GM23248 (cell line): ENCODE results near the gene PTPRN2. TPM values are rescaled to one million over a fixed set of nuclear protein-coding genes. Genes with fewer than 3 reads are reported as not detected.

Source experiments
- DNase-seq: peaks from one replicate; pipeline ENCODE4 v3.0.0-alpha.2; 2015
- H2AFZ ChIP-seq: fragments of 200-600 bp; sonication (generic); 2 replicates; pipeline ENCODE4 v1.6.1; 2016; ENCODE audit warnings: antibody characterized with exemption
- H3F3A ChIP-seq: fragments of 200-600 bp; sonication (generic); 2 replicates; pipeline ENCODE4 v1.6.1; 2016; ENCODE audit warnings: mild to moderate bottlenecking, antibody characterized with exemption, mixed run types; ENCODE audit not compliant: insufficient read depth
- H3K27ac ChIP-seq: fragments of 200-600 bp; sonication (generic); 2 replicates; pipeline ENCODE4 v1.5.1; 2016; ENCODE audit warnings: mild to moderate bottlenecking
- H3K27me3 ChIP-seq: fragments of 200-600 bp; sonication (generic); replicated peaks from 2 replicates; pipeline ENCODE4 v1.6.1; 2016; ENCODE audit warnings: mild to moderate bottlenecking; ENCODE audit not compliant: insufficient read depth
- H3K36me3 ChIP-seq: fragments of 200-600 bp; sonication (generic); 2 replicates; pipeline ENCODE4 v1.6.1; 2016; ENCODE audit warnings: low read depth, mild to moderate bottlenecking
- H3K4me1 ChIP-seq: fragments of 200-600 bp; sonication (generic); 2 replicates; pipeline ENCODE4 v1.6.1; 2016; ENCODE audit warnings: mild to moderate bottlenecking; ENCODE audit not compliant: insufficient read depth
- H3K4me2 ChIP-seq: fragments of 200-600 bp; sonication (generic); one replicate; pipeline ENCODE4 v1.6.1; 2016; ENCODE audit warnings: mild to moderate bottlenecking; ENCODE audit not compliant: unreplicated experiment
- H3K4me3 ChIP-seq: fragments of 200-600 bp; sonication (generic); 2 replicates; pipeline ENCODE4 v1.5.1; 2016; ENCODE audit warnings: mild to moderate bottlenecking
- H3K79me2 ChIP-seq: fragments of 200-600 bp; sonication (generic); 2 replicates; pipeline ENCODE4 v1.6.1; 2016; ENCODE audit warnings: mild to moderate bottlenecking; ENCODE audit not compliant: insufficient read depth
- H3K9ac ChIP-seq: fragments of 200-600 bp; sonication (generic); 2 replicates; pipeline ENCODE4 v1.6.1; 2016; ENCODE audit warnings: mild to moderate bottlenecking
- H3K9me2 ChIP-seq: fragments of 200-600 bp; sonication (generic); 2 replicates; pipeline ENCODE4 v1.6.1; 2016; ENCODE audit warnings: mixed run types, mild to moderate bottlenecking, moderate library complexity; ENCODE audit not compliant: insufficient read depth
- H3K9me3 ChIP-seq: fragments of 200-600 bp; sonication (generic); one replicate; pipeline ENCODE4 v1.6.1; 2017; ENCODE audit warnings: low read depth
- H4K20me1 ChIP-seq: fragments of 200-600 bp; sonication (generic); 2 replicates; pipeline ENCODE4 v1.6.0; 2016; ENCODE audit not compliant: insufficient read depth
- EZH2 ChIP-seq: fragments of 200-600 bp; sonication (generic); IDR thresholded peaks from 2 replicates; pipeline ENCODE4 v1.6.1; 2018; ENCODE audit warnings: antibody characterized with exemption, mild to moderate bottlenecking; ENCODE audit not compliant: insufficient read depth, poor library complexity, severe bottlenecking
- EZH2phosphoT487 ChIP-seq: fragments of 200-600 bp; sonication (generic); IDR thresholded peaks from 2 replicates; pipeline ENCODE4 v1.6.1; 2018; ENCODE audit warnings: antibody characterized with exemption, moderate library complexity, mild to moderate bottlenecking, low read depth; ENCODE audit not compliant: insufficient read depth
- WGBS, 2 experiments: methylation state at CpG; one replicate each; pipeline ENCODE4 v1.1.6; 2015 to 2017; ENCODE audit warnings: low lambda C conversion rate in 2 of 2, low coverage in 1 of 2; ENCODE audit errors: missing lambda C conversion rate in 2 of 2; 5-methylcytosine and 5-hydroxymethylcytosine counted together
- in situ Hi-C: fragments of 300-500 bp; cut with MboI; formaldehyde crosslinking; loops from 2 replicates; pipeline ENCODE4 v1.15.0; 2020
- polyA plus RNA-seq: library from polyadenylated mRNA; unstranded; fragments of >200 nt; fragmentation: Nextera tagmentation; extraction: Ambion mirVana; gene quantifications from 2 replicates; pipeline ENCODE4 v1.2.1, GENCODE V29; 2016
- total RNA-seq: library from RNA; depleted of rRNA; stranded (reverse); fragments of >200 nt; shearing (Covaris generic); gene quantifications from 2 replicates; pipeline ENCODE4 v1.2.3, GENCODE V29; 2014

Gene PTPRN2
- total and polyA plus RNA-seq, 2 experiments from 2014 or later, result 0.13 TPM; not detected in 1

DNA sequence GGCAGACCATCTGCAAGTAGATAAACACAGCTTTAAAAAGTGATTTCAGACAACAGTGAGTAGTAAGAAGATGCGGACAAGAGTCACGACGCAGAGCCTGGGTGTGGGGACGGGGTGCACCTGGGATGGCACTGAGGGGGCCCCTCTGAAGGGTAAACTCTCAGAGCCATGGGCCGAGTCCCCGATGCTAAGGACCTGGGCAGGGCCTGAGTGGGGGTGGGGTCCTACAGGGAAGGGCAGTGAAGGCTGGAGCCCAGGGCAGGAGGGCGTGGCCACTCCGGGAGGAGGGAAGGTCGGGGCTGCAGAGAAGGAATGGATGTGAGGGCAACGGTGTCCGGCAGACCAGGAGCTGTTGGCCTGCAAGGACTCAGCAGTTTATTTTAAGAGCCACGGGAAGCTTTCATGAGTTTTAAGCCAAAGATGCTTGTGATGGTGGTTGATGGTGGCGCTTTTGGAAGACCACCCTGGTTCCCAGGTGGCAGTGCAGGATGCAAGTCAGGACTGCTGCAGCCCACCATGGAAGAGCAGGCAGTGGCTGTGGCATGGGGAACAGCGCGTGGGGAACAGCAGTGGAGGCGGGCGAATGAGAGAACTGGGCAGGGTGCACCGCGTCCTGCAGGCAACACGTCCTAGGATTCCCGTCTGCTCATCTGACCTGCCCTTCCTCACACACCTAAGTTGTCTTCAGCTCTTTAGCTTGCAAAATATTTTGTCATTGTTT lies 954.0 kb downstream of the PTPRN2 start:
- H3K27ac ChIP-seq, result no peak overlapping the region
- no peak overlapping the region for H3K4me2 ChIP-seq
- no peaks in the 10 kb centered on the region for H3K36me3 ChIP-seq
- DNase-seq, result no peak
- H2AFZ ChIP-seq, result no peak overlapping the region
- no peaks in the 10 kb centered on the region for H3K4me1 ChIP-seq
- WGBS, 2 experiments, result 38 to 42% methylated on average over 20 to 21 of the region's 21 CpGs
- no peaks in the 10 kb centered on the region for H4K20me1 ChIP-seq
- no peaks in the 10 kb centered on the region for H3K9me2 ChIP-seq
- no peak overlapping the region for H3K9ac ChIP-seq
- no peaks in the 10 kb centered on the region for H3F3A ChIP-seq
- no peaks in the 10 kb centered on the region for H3K9me3 ChIP-seq
- in situ Hi-C loops, result no loop called here
- no peak overlapping the region for H3K4me3 ChIP-seq
- TF ChIP-seq EZH2 (no peak), EZH2phosphoT487 (no peak)
- H3K79me2 ChIP-seq, result no peaks in the 10 kb centered on the region
- H3K27me3 ChIP-seq, result no peaks in the 10 kb centered on the region

DNA sequence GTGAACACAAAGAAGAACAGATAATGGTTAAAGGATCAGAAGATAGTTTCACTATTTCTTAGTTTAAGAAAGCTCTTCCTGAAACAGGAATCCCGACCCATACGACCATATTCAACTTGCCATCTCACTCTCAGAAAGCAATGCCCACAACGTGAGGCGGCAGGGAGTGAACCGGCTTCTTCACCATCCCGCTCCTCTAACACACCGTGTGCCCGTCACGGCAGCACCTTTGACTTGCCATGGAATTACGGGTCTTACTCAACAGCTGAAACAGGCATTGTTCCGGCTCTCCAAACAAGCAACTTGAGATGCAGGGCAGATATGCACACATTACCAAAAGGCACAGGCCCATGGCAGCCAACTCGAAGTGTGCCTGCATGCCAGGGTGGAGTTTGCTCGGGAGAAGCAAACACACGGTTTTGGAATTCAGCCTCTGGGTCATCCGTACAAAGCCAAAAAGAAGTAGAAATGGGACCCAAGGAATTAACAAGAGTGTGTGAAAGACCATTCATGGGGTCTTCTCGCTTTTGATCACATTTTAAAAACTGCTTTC lies 957.2 kb downstream of the PTPRN2 start:
- TF ChIP-seq EZH2, result no peak
- TF ChIP-seq EZH2phosphoT487, result no peak
- no peak for DNase-seq
- H3K4me2 ChIP-seq, result no peak overlapping the region
- in situ Hi-C loops, result no loop called here
- H3K4me3 ChIP-seq, result no peak overlapping the region
- no peak overlapping the region for H3K9ac ChIP-seq
- no peak overlapping the region for H2AFZ ChIP-seq
- no peaks in the 10 kb centered on the region for H4K20me1 ChIP-seq
- H3K27me3 ChIP-seq, result no peaks in the 10 kb centered on the region
- no peaks in the 10 kb centered on the region for H3K36me3 ChIP-seq
- H3K9me3 ChIP-seq, result no peaks in the 10 kb centered on the region
- H3K9me2 ChIP-seq, result no peaks in the 10 kb centered on the region
- H3K79me2 ChIP-seq, result no peaks in the 10 kb centered on the region
- no peaks in the 10 kb centered on the region for H3F3A ChIP-seq
- no peak overlapping the region for H3K27ac ChIP-seq
- no peaks in the 10 kb centered on the region for H3K4me1 ChIP-seq
- 29 to 34% methylated on average over 16 of the region's 16 CpGs for WGBS, 2 experiments

DNA sequence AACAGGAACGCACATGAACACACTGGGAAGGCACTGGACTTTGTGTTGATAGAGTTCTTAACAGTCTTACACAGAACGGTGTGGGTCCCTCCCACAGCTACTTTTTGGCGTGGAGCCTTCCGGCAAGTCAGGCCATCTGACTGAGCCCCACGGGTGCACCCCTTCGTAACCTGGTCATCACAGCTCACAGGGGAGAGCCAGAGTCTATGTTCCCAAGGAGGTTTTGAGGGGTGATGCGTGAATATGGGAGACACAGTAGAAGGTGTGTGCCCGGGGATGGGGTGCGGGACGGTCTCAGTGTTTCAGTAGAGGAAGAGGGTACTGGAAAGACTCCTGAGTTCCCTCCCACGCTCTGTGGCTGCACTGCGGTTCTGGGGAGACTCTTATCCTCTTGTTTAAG lies 959.2 kb downstream of the PTPRN2 start:
- no peak for DNase-seq
- Histone ChIP-seq H3K9me3 (no peaks in the 10 kb centered on the region), H3K9ac (no peak overlapping the region), H3K4me2 (no peak overlapping the region), H3K4me1 (no peaks in the 10 kb centered on the region), H3K27ac (no peak overlapping the region), H3K79me2 (no peaks in the 10 kb centered on the region), H3K4me3 (no peak overlapping the region), H3K27me3 (no peaks in the 10 kb centered on the region), H4K20me1 (no peaks in the 10 kb centered on the region), H3F3A (no peaks in the 10 kb centered on the region), H3K9me2 (no peaks in the 10 kb centered on the region), H2AFZ (no peak overlapping the region), H3K36me3 (no peaks in the 10 kb centered on the region)
- in situ Hi-C loops, result no loop called here
- WGBS, 2 experiments, result 36 to 37% methylated on average over 12 of the region's 12 CpGs
- TF ChIP-seq EZH2phosphoT487 (no peak), EZH2 (no peak)

DNA sequence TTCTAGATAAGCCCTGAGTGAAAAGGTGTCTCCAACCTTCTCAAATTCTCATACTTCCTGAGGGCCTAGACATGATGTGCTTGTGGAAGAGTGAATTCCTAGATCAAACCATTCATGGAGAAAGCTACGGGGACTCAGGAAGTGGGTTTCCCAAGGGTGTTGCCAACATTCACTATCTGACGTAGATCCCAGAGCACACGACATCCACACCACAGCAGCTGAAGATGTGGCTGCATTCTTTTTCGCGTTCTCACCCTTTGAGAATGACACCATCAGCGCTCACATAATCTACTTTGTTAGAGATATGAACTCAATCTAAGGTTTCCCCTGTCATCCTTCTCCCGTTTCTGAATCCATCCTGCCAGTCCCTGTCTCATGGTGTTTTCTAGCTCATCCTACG lies 960.0 kb downstream of the PTPRN2 start:
- Histone ChIP-seq H3K9me2 (no peaks in the 10 kb centered on the region), H2AFZ (no peak overlapping the region), H3K27me3 (no peaks in the 10 kb centered on the region), H3F3A (no peaks in the 10 kb centered on the region), H3K4me2 (no peak overlapping the region), H3K9me3 (no peaks in the 10 kb centered on the region), H3K79me2 (no peaks in the 10 kb centered on the region), H3K4me1 (no peaks in the 10 kb centered on the region), H4K20me1 (no peaks in the 10 kb centered on the region), H3K9ac (no peak overlapping the region), H3K27ac (no peak overlapping the region), H3K4me3 (no peak overlapping the region), H3K36me3 (no peaks in the 10 kb centered on the region)
- no peak for DNase-seq
- no peak for TF ChIP-seq EZH2
- no peak for TF ChIP-seq EZH2phosphoT487
- WGBS, 2 experiments, result 33 to 35% methylated on average over 8 of the region's 8 CpGs
- in situ Hi-C loops, result no loop called here

DNA sequence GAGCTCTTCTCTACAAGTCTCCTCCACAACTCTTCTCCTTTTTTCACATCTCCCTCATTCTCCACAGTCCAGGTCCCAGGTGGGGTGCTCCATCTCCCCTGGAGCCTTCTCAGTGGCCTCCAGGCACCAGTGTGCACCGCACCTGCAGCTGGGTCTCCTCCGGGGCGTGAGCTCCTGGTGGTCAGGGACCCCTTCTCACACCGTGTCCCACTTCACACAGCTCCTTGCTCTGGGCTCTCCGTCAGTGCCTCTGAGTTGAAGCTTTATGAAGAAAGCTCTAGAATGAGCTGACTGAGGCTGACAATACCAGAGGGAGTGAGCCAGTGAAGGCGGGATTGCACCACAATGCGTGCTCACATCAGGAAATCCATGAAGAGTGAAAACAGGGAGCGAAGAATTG lies 960.6 kb downstream of the PTPRN2 start:
- Histone ChIP-seq H3K4me1 (no peaks in the 10 kb centered on the region), H3K4me2 (no peak overlapping the region), H3K27me3 (no peaks in the 10 kb centered on the region), H3F3A (no peaks in the 10 kb centered on the region), H3K4me3 (no peak overlapping the region), H3K9me3 (no peaks in the 10 kb centered on the region), H3K27ac (no peak overlapping the region), H3K9ac (no peak overlapping the region), H4K20me1 (no peaks in the 10 kb centered on the region), H3K36me3 (no peaks in the 10 kb centered on the region), H3K9me2 (no peaks in the 10 kb centered on the region), H2AFZ (no peak overlapping the region), H3K79me2 (no peaks in the 10 kb centered on the region)
- no peak for TF ChIP-seq EZH2phosphoT487
- TF ChIP-seq EZH2, result no peak
- WGBS, 2 experiments, result 24 to 31% methylated on average over 8 of the region's 8 CpGs
- in situ Hi-C loops, result no loop called here
- no peak for DNase-seq
